Small intestine (tissue), 7 donors: ENCODE results near the gene TCF15. TPM values are rescaled to one million over a fixed set of nuclear protein-coding genes. Genes with fewer than 3 reads are reported as not detected.

Experiments used
- DNase-seq, 2 donors: peaks; one replicate each; pipeline versions ENCODE4 v3.0.0 to v3.0.0-alpha.2; 2013
- FAIRE-seq: peaks from 2 replicates; lab custom pipeline; 2012; peaks lifted over from hg19 to GRCh38; lab: Jason Lieb, UNC
- H3K27ac ChIP-seq, 3 donors: one replicate each; pipeline ENCODE4 v1.5.1; 2013; ENCODE audit warnings: low read length in 2 of 3, mild to moderate bottlenecking in 2 of 3, control low read depth in 1 of 3, inconsistent platforms in 1 of 3, low read depth in 1 of 3, moderate library complexity in 1 of 3
- H3K27me3 ChIP-seq, 3 donors: one replicate each; pipeline ENCODE4 v1.6.1; 2013; ENCODE audit warnings: low read length in 3 of 3, inconsistent platforms in 1 of 3; ENCODE audit not compliant: control insufficient read depth in 3 of 3, insufficient read depth in 3 of 3
- H3K36me3 ChIP-seq, 3 donors: one replicate each; pipeline ENCODE4 v1.6.1; 2013; ENCODE audit warnings: low read length in 3 of 3, inconsistent platforms in 1 of 3, low read depth in 1 of 3, mild to moderate bottlenecking in 1 of 3, moderate library complexity in 1 of 3; ENCODE audit not compliant: control insufficient read depth in 3 of 3, insufficient read depth in 2 of 3
- H3K4me1 ChIP-seq, 3 donors: one replicate each; pipeline ENCODE4 v1.6.1; 2013; ENCODE audit warnings: low read length in 2 of 3, inconsistent platforms in 1 of 3, low read depth in 1 of 3, mild to moderate bottlenecking in 1 of 3, moderate library complexity in 1 of 3; ENCODE audit not compliant: control insufficient read depth in 3 of 3, insufficient read depth in 2 of 3
- H3K4me3 ChIP-seq, 3 donors: one replicate each; pipeline ENCODE4 v1.5.1; 2013; ENCODE audit warnings: low read length in 3 of 3, control low read depth in 1 of 3, inconsistent platforms in 1 of 3, low read depth in 1 of 3, mild to moderate bottlenecking in 1 of 3, moderate library complexity in 1 of 3
- H3K9me3 ChIP-seq, 2 donors: one replicate each; pipeline ENCODE4 v1.6.1; 2013; ENCODE audit warnings: low read depth in 1 of 2, low read length in 1 of 2; ENCODE audit not compliant: control insufficient read depth in 2 of 2, insufficient read depth in 1 of 2
- WGBS, 3 donors: extraction: QIAGEN DNeasy Blood & Tissue Kit; methylation state at CpG; one replicate each; pipeline ENCODE4 v1.1.7; 2013; 5-methylcytosine and 5-hydroxymethylcytosine counted together
- polyA plus RNA-seq, 4 donors: library from polyadenylated mRNA; stranded (reverse) in 3 of 4; unstranded in 1 of 4; fragments of 200-250 nt in 3 of 4; fragments of 120-200 nt in 1 of 4; gene quantifications; one replicate each; pipeline versions ENCODE4 v1.2.1 to v1.2.3, GENCODE V29; 2013
- donor health status: healthy with polysubstance abuse.
- donor health status: control.
- donor health status: control.
- donor health status: Bipolar disorder and iron deficiency.
- donor health status: healthy.

TCF15 gene
- polyA plus RNA-seq, 4 donors: 0.21 to 0.37 TPM; not detected in 2

DNA sequence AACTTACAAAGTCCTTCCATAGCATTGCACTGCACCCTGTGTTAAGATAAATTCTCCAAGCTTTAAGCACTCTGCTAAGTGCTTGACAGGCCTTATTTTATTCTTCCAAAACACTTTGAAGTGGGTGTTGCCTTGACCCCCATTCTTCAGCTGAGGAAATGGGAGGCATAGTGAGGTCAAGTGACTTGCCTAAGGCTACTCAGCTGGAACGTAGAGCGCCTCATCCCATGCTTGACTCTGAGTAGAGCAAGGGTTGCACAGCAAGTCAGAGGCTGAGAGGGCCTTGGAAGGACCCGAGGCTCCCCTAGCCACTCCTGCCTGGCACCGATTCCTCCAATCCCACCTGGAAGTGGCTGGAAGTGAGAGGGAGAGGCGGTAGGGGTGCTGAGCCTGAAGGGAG lies 46.9 kb downstream of the TCF15 start:
- no peaks in the 10 kb centered on the region for H3K36me3 ChIP-seq
- FAIRE-seq (no peak), DNase-seq (no peak)
- H3K27me3 ChIP-seq: peaks cover 0 to 9% (median 0%) of the 10 kb centered on the region in 3 donors
- H3K27ac ChIP-seq: no peak overlapping the region
- no peak overlapping the region for H3K4me3 ChIP-seq
- 80 to 89% (median 85%) methylated on average over 5 of the region's 5 CpGs for WGBS, 3 donors
- no peaks in the 10 kb centered on the region for H3K4me1 ChIP-seq
- H3K9me3 ChIP-seq: no peaks in the 10 kb centered on the region

DNA sequence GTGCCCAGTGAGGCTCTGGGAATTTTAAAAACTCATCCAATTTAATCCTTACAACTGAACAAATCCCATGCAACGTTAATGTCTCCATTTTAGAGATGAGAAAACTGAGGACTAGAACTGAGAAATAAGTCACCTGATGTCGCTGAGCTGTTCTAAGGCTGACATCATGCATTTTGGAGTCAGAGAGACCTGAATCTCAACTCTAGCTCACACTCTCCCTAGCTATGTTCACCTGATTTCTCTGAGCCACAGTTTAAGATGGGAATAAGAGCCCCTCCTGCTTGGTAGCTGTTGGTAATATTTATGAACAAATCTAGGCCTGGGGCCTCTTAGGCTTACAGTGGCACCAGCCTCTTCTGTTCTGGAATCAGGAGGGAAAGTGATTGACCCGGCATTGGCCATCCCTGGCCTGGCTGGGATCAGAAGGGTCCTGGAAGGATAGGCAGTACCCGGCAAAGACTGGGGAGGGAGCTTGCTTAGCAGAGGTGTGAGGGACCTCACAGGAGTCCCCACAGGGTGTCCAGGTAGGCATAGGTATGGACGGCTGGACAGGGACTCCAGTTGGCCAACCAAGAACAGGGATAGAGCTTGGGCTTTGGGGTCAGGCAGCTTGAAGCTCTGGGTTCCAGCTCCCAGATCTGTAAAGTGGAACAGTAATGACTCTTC lies 47.7 kb downstream of the TCF15 start:
- 68 to 77% (median 73%) methylated on average over 5 of the region's 5 CpGs for WGBS, 3 donors
- H3K27ac ChIP-seq: no peak overlapping the region
- no peaks in the 10 kb centered on the region for H3K9me3 ChIP-seq
- peaks cover 0 to 9% (median 0%) of the 10 kb centered on the region in 3 donors for H3K27me3 ChIP-seq
- no peaks in the 10 kb centered on the region for H3K4me1 ChIP-seq
- FAIRE-seq (no peak), DNase-seq (no peak)
- H3K36me3 ChIP-seq: no peaks in the 10 kb centered on the region
- H3K4me3 ChIP-seq: no peak overlapping the region

DNA sequence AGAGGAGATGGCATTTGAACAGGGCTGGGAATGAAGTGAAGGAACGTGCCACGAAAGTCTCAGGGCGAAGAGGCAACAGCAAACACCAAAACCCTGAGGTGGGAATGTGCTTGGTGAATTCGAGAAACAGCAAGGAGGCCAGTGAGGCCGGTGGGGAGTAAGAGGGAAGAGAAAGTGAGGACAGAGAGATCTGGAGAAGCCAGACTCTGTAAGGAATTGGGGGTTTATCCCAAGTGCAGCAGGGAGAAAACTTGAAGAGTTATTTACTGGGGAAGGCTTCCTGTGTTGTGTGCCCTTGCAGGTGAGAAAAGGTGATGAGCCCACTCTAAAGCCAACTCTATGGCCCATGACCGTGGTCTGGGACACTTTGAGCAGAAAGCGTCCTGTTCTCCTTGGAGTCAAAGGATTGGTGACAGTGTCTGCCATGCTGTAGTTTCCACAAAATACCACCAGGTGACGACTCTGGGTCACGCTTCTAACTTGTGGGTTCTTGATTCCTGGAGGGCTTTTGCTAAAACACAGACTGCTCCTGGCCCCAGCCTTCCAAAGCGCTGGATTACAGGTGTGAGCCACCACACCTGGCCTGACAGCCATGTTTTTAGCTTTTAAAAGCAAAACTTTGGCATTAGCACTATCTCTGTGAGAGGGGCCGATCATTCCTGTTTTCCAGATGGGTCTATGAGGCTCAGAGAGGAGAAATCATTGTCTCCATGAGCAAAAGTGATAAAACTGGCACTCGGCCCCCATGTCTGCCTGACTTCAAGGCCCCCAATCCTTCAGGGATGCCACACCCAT lies 48.5 kb downstream of the TCF15 start:
- FAIRE-seq (no peak), DNase-seq (peak; percentile 73 to 78)
- no peak overlapping the region for H3K4me3 ChIP-seq
- H3K4me1 ChIP-seq: no peaks in the 10 kb centered on the region
- no peaks in the 10 kb centered on the region for H3K36me3 ChIP-seq
- WGBS, 3 donors: 29 to 37% (median 30%) methylated on average over 12 of the region's 12 CpGs
- no peak overlapping the region for H3K27ac ChIP-seq
- no peaks in the 10 kb centered on the region for H3K9me3 ChIP-seq
- H3K27me3 ChIP-seq: peaks cover 0 to 4% (median 0%) of the 10 kb centered on the region in 3 donors

DNA sequence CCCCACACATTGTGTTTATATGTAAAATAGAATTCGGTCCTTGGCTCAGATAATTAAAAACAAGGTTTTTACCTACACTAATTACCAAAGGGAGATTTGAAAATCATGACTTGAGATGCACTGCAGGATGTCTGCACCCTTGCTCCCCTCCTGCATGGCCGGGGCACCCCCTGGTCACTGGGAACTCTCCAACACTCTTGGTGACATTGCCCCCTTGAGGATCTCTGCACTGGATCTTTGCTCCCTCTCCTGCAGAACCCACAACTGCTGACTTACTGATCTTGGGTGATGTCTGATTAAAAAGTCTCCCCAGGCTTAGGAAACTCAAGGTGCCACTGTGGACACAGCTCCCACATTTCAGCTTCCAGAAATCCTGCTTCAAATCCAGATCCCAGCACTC lies 49.4 kb downstream of the TCF15 start:
- FAIRE-seq: no peak
- Histone ChIP-seq H3K27ac (no peak overlapping the region), H3K36me3 (no peaks in the 10 kb centered on the region), H3K27me3 (peaks cover 0 to 4% (median 0%) of the 10 kb centered on the region in 3 donors), H3K4me1 (peaks cover 0 to 7% (median 0%) of the 10 kb centered on the region in 3 donors), H3K9me3 (no peaks in the 10 kb centered on the region), H3K4me3 (no peak overlapping the region)
- no peak for DNase-seq
- 38 to 47% (median 40%) methylated on average over 2 of the region's 2 CpGs for WGBS, 3 donors

DNA sequence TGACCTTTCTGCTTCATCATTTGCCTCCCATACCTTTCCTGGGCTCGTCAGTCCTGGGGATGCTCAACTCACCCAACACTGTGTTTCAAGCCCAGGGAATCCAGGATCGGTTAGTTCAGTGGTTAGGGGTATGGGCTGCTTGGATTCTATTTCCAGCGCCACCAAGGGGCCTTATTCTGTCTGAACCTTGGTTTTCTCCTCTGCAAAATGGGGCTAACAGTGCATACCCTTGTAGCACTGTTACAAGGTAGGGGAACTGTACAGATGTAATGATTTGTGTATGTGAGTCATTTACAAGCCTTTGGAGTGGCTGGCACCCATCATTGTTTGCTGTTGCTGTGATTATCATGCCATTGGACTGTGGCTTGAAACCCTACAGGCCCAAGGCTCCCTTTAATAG lies 52.0 kb downstream of the TCF15 start:
- DNase-seq (no peak), FAIRE-seq (no peak)
- H3K27me3 ChIP-seq: peaks cover 0 to 4% (median 0%) of the 10 kb centered on the region in 3 donors

DNA sequence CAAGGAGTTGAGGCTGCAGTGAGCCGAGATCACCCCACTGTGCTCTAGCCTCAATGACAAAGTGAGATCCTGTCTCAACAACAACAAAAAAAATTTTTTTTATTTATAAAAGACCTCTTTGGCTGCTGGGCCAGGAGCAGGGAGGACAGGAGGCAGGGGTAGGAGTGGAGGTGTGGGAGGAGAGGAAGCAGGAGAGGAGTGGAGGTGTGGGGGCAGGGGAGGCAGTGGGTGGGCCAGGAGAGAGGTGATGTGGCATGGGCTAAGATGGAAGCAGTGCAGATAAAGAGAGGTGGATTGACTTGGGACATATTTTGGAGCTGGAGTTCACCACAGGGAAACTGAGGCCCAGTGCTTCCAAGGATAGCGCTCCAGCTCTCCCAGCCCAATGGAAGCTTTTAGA lies 53.1 kb downstream of the TCF15 start:
- 93 to 94% (median 93%) methylated on average over 2 of the region's 2 CpGs for WGBS, 3 donors
- FAIRE-seq: no peak
- H3K4me1 ChIP-seq: peaks cover 0 to 12% (median 0%) of the 10 kb centered on the region in 3 donors
- no peak overlapping the region for H3K4me3 ChIP-seq
- H3K27ac ChIP-seq: no peak overlapping the region
- H3K9me3 ChIP-seq: no peaks in the 10 kb centered on the region
- peaks cover 0 to 4% (median 0%) of the 10 kb centered on the region in 3 donors for H3K27me3 ChIP-seq
- DNase-seq: no peak
- H3K36me3 ChIP-seq: no peaks in the 10 kb centered on the region

More for the DNA sequence above, 52.0 kb downstream of the TCF15 start:
- WGBS, 3 donors: 71 to 82% (median 72%) methylated on average over 3 of the region's 3 CpGs
- Histone ChIP-seq H3K4me3 (no peak overlapping the region), H3K27ac (no peak overlapping the region), H3K9me3 (no peaks in the 10 kb centered on the region), H3K36me3 (no peaks in the 10 kb centered on the region), H3K4me1 (peaks cover 0 to 12% (median 0%) of the 10 kb centered on the region in 3 donors)

DNA sequence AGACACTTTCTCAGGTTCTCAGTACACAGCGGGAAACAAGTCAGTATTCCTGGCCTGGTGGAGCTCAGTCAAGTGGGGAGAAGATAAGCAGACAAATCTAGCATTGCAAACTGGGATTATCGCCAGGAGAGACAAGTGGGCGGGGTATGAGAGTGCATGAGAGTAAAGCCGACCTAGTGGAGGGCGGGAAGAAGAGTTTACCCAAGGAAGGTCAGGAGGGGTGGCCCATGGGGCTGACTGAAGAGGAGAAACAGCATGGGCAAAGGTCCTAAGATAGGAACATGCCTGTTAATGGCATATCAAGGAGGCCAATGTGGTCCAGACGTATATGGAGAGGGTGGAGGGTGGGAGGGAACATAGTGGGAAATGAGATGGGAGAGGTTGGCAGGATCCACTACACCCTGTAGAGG lies 54.1 kb downstream of the TCF15 start:
- Histone ChIP-seq H3K36me3 (no peaks in the 10 kb centered on the region), H3K27me3 (no peaks in the 10 kb centered on the region), H3K4me1 (peaks cover 0 to 12% (median 0%) of the 10 kb centered on the region in 3 donors), H3K4me3 (no peak overlapping the region), H3K9me3 (no peaks in the 10 kb centered on the region), H3K27ac (no peak overlapping the region)
- DNase-seq: peak; percentile 70 to 87
- no peak for FAIRE-seq
- WGBS, 3 donors: 6 to 39% (median 32%) methylated on average over 6 of the region's 6 CpGs
